C4-2B (cell line): Measurements from ENCODE around the gene PTGES3.
A peak's percentile ranks its signal among the peaks of the same experiment; 100 is the strongest.

ENCODE experiments used
- ZFX ChIP-seq: fragments of 450-650 bp; IDR thresholded peaks from 2 replicates; pipeline ENCODE4 v1.6.1; 2017
- TF ChIP-seq, protein P1 (sequence below): fragments of 450-650 bp; conservative IDR thresholded peaks from 2 replicates; pipeline ENCODE4 v1.5.1; 2017; ENCODE audit warnings: mild to moderate bottlenecking

GRCh38 chr12:56724972-56725722 lies 37.1 kb upstream of the PTGES3 start, which contains the start of gene NACA:
- TF ChIP-seq, protein P1, sequence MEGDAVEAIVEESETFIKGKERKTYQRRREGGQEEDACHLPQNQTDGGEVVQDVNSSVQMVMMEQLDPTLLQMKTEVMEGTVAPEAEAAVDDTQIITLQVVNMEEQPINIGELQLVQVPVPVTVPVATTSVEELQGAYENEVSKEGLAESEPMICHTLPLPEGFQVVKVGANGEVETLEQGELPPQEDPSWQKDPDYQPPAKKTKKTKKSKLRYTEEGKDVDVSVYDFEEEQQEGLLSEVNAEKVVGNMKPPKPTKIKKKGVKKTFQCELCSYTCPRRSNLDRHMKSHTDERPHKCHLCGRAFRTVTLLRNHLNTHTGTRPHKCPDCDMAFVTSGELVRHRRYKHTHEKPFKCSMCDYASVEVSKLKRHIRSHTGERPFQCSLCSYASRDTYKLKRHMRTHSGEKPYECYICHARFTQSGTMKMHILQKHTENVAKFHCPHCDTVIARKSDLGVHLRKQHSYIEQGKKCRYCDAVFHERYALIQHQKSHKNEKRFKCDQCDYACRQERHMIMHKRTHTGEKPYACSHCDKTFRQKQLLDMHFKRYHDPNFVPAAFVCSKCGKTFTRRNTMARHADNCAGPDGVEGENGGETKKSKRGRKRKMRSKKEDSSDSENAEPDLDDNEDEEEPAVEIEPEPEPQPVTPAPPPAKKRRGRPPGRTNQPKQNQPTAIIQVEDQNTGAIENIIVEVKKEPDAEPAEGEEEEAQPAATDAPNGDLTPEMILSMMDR: no peak
- TF ChIP-seq ZFX: peak; percentile 43; the same call in 1 of the 2 replicates
